SU-DHL-6 (cell line): ENCODE measurements around the gene CLMN.

ENCODE experiments used
- H2AFZ ChIP-seq: fragments of 200-600 bp; sonication (generic); 2 replicates; pipeline ENCODE4 v1.6.1; 2014; ENCODE audit warnings: low read depth, mild to moderate bottlenecking, moderate library complexity, mixed read lengths, antibody characterized with exemption, low read length; ENCODE audit not compliant: severe bottlenecking
- H3F3A ChIP-seq: fragments of 200-600 bp; shearing (Covaris generic); 2 replicates; pipeline ENCODE4 v1.6.0; 2016; ENCODE audit warnings: antibody characterized with exemption, mild to moderate bottlenecking; ENCODE audit not compliant: insufficient read depth
- H3K27ac ChIP-seq: fragments of 200-600 bp; sonication (generic); 2 replicates; pipeline ENCODE4 v1.5.1; 2016; ENCODE audit warnings: low read depth, mild to moderate bottlenecking, low read length, moderate library complexity, mixed read lengths
- H3K27me3 ChIP-seq: fragments of 200-600 bp; sonication (generic), shearing (Covaris generic); 2 replicates; pipeline ENCODE4 v1.6.0; 2014; ENCODE audit warnings: mild to moderate bottlenecking, low read length
- H3K36me3 ChIP-seq: fragments of 200-600 bp; sonication (generic); 2 replicates; pipeline ENCODE4 v1.6.1; 2014; ENCODE audit warnings: mild to moderate bottlenecking, low read length, mixed read lengths
- H3K4me2 ChIP-seq: fragments of 300-600, 200-600 bp; shearing (Covaris generic), sonication (generic); 2 replicates; pipeline ENCODE4 v1.6.0; 2014; ENCODE audit warnings: low read length, low read depth, mild to moderate bottlenecking; ENCODE audit not compliant: poor library complexity, severe bottlenecking
- H3K4me3 ChIP-seq: fragments of 200-600 bp; sonication (generic); 2 replicates; pipeline ENCODE4 v1.5.1; 2014; ENCODE audit warnings: antibody characterized with exemption, low read length, mild to moderate bottlenecking, mixed read lengths; ENCODE audit not compliant: insufficient read depth, poor library complexity, severe bottlenecking
- H3K79me2 ChIP-seq: fragments of 200-600 bp; sonication (generic); 2 replicates; pipeline ENCODE4 v1.6.1; 2014; ENCODE audit warnings: mild to moderate bottlenecking, low read length, moderate library complexity; ENCODE audit not compliant: insufficient read depth
- H3K9ac ChIP-seq: fragments of 200-600 bp; sonication (generic); 2 replicates; pipeline ENCODE4 v1.7.0; 2014; ENCODE audit warnings: mild to moderate bottlenecking, low read length
- H3K9me2 ChIP-seq: fragments of 200-600 bp; sonication (generic); replicated peaks from 2 replicates; pipeline ENCODE4 v1.6.1; 2014; ENCODE audit warnings: low read length; ENCODE audit not compliant: insufficient read depth
- H3K9me3 ChIP-seq: fragments of 200-600 bp; sonication (generic); 2 replicates; pipeline ENCODE4 v1.6.1; 2014; ENCODE audit warnings: low read length, mixed read lengths; ENCODE audit not compliant: insufficient read depth
- H4K20me1 ChIP-seq: fragments of 200-600 bp; sonication (generic); 2 replicates; pipeline ENCODE4 v1.6.1; 2014; ENCODE audit warnings: low read depth, mild to moderate bottlenecking, antibody characterized with exemption, low read length, moderate library complexity, mixed read lengths
- CTCF ChIP-seq: fragments of 200-600 bp; sonication (generic); IDR thresholded peaks from one replicate; pipeline ENCODE4 v1.5.1; 2017; ENCODE audit warnings: antibody characterized with exemption, mild to moderate bottlenecking, low read length, moderate library complexity; ENCODE audit not compliant: insufficient read depth, poor library complexity, severe bottlenecking
- EZH2phosphoT487 ChIP-seq: fragments of 200-600 bp; sonication (generic), shearing (Covaris generic); conservative IDR thresholded peaks from 2 replicates; pipeline ENCODE4 v1.6.1; 2018; ENCODE audit warnings: mild to moderate bottlenecking, antibody characterized with exemption, low read length, moderate library complexity, mixed read lengths

CLMN gene, protein sequence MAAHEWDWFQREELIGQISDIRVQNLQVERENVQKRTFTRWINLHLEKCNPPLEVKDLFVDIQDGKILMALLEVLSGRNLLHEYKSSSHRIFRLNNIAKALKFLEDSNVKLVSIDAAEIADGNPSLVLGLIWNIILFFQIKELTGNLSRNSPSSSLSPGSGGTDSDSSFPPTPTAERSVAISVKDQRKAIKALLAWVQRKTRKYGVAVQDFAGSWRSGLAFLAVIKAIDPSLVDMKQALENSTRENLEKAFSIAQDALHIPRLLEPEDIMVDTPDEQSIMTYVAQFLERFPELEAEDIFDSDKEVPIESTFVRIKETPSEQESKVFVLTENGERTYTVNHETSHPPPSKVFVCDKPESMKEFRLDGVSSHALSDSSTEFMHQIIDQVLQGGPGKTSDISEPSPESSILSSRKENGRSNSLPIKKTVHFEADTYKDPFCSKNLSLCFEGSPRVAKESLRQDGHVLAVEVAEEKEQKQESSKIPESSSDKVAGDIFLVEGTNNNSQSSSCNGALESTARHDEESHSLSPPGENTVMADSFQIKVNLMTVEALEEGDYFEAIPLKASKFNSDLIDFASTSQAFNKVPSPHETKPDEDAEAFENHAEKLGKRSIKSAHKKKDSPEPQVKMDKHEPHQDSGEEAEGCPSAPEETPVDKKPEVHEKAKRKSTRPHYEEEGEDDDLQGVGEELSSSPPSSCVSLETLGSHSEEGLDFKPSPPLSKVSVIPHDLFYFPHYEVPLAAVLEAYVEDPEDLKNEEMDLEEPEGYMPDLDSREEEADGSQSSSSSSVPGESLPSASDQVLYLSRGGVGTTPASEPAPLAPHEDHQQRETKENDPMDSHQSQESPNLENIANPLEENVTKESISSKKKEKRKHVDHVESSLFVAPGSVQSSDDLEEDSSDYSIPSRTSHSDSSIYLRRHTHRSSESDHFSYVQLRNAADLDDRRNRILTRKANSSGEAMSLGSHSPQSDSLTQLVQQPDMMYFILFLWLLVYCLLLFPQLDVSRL

DNA sequence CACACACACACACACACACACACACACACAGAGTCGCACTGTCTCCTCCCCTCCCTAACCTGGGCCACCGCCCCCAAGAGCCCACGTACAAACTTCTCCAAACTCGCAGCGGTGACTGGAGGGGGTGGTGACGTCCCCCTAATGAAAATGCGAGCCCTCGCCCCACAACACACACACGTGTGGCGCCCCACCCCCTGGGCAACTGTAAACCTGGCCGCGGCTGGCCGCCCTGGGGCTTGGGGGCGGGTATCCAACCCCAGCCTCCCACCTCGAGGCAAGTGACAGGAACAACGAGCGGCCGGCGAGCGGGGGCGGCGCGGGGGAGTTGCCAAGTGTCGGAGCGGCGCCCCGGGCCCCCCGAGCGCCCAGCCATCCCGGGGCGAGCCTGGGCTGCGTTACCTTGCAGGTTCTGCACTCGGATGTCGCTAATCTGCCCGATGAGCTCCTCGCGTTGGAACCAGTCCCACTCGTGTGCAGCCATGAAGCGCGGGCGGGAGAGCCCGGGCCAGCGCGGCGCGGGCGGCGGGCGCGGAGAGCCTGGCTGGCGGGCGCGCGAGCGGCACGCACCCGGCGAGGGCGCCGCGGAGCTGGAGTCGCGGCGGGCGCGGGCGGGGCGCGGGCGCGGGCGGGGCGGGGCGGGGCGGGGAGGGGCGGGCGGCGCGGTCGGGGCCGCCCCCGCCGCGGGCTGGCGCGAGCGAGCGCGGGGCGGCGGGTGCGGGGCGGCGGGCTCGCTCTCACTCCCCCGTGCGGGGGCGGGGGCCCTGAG is at the start of gene CLMN:
Gene CLMN, minus strand, starts transcription at position 597 of the 766 bp plus-strand sequence. Its CDS starts 116 bp downstream, at position 481.
- peak within 1 kb of the TSS; percentile 46 for H3K9ac ChIP-seq
- H3K9me3 ChIP-seq = no peaks in the 10 kb centered on the region
- H3K4me3 ChIP-seq = peak within 1 kb of the TSS; percentile 57
- H3K79me2 ChIP-seq = no peaks in the 10 kb centered on the region
- no peaks in the 10 kb centered on the region for H3K27me3 ChIP-seq
- H3K36me3 ChIP-seq = no peaks in the 10 kb centered on the region
- H3K27ac ChIP-seq = no peak within 1 kb of the TSS
- TF ChIP-seq CTCF = no peak
- TF ChIP-seq EZH2phosphoT487 = 0 out of 2 replicates have a peak, but pooled peaks have one; percentile 63
- H2AFZ ChIP-seq = peak within 1 kb of the TSS; percentile 76
- no peaks in the 10 kb centered on the region for H3K9me2 ChIP-seq
- H4K20me1 ChIP-seq = no peaks in the 10 kb centered on the region
- no peaks in the 10 kb centered on the region for H3F3A ChIP-seq
- H3K4me2 ChIP-seq = peak within 1 kb of the TSS; percentile 82

DNA sequence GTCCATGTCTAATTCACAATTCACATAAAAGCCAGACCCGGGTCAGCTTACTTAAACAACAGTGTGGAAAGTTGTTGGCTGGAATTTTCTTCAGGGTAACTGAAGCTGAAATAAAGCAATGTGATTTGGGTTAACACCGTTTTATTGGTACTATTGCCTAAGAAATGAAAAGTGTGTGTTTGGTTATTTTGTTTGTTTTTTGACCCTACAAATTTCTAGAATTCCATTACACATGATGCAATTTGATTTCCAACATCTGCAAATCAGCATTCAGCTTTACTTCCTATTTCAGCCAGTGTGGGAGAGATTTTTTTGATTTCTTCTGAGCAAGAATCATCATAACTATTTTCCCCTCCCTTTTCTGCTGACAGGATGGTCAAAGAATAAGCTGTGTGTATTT is 45.7 kb upstream of the CLMN start:
- Histone ChIP-seq H4K20me1 (no peaks in the 10 kb centered on the region), H3F3A (no peaks in the 10 kb centered on the region), H3K27ac (no peak overlapping the region), H3K27me3 (no peaks in the 10 kb centered on the region), H3K4me3 (no peak overlapping the region), H2AFZ (no peak overlapping the region), H3K4me2 (no peak overlapping the region), H3K9ac (no peak overlapping the region), H3K79me2 (no peaks in the 10 kb centered on the region), H3K9me3 (no peaks in the 10 kb centered on the region), H3K36me3 (no peaks in the 10 kb centered on the region), H3K9me2 (no peaks in the 10 kb centered on the region)
- TF ChIP-seq EZH2phosphoT487 = no peak
- no peak for TF ChIP-seq CTCF

DNA sequence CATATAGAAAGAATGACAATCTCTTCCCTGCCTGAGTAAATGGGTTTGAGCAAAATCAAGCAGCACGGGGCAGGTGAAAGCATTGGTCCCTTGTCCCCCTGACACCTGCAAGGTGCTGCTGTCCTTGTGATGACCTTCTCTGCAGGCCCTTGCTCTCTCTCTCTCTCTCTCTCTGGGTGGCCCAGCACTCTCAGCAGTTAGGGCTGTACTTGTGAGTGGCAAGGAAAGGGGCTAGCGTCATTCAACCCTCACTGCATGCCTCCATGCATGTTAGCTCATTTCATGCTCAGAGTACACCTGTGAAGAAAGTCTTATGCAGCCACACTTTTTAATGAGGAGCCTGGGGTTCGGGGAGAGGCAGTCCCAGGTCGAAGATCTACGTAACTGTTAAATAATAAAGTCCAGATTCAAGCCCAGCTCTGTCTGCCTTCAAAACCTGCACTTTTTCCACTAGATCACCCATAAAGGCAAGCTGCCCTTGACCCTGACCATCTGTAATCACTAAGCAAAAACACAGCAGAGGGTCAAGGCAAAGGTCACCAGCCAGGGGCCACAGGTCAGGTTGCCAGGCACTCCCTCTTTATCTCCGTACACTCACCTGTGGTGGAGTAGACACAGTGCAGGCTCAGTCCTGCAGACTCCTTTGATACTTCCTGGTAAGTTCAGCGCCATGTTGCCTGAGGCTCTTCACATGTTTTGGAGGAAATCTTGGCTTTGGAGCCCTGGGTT is 44.9 kb upstream of the CLMN start:
- no peak for TF ChIP-seq EZH2phosphoT487
- no peak for TF ChIP-seq CTCF
- H3K9me3 ChIP-seq = no peaks in the 10 kb centered on the region
- H4K20me1 ChIP-seq = no peaks in the 10 kb centered on the region
- H3K36me3 ChIP-seq = no peaks in the 10 kb centered on the region
- no peaks in the 10 kb centered on the region for H3K27me3 ChIP-seq
- no peak overlapping the region for H3K4me3 ChIP-seq
- H3K4me2 ChIP-seq = no peak overlapping the region
- no peak overlapping the region for H3K9ac ChIP-seq
- no peak overlapping the region for H2AFZ ChIP-seq
- no peaks in the 10 kb centered on the region for H3K79me2 ChIP-seq
- H3K27ac ChIP-seq = no peak overlapping the region
- no peaks in the 10 kb centered on the region for H3K9me2 ChIP-seq
- no peaks in the 10 kb centered on the region for H3F3A ChIP-seq
